H1 (cell line): ENCODE results near the gene EPHA6. TPM values are rescaled to one million over a fixed set of nuclear protein-coding genes. Genes with fewer than 3 reads are reported as not detected.

Source experiments
- GTF2F1 ChIP-seq: IDR thresholded peaks from 2 replicates; pipeline ENCODE4 v1.6.1; 2012; ENCODE audit warnings: low read depth, low read length, improper control_type of control experiment, borderline replicate concordance
- TCF12 ChIP-seq: IDR thresholded peaks from 2 replicates; pipeline ENCODE4 v1.6.1; 2011; ENCODE audit warnings: low read depth, mild to moderate bottlenecking, low read length
- polyA plus RNA-seq, 7 experiments: library from polyadenylated mRNA; depleted of rRNA in 3 of 7; stranded (reverse) in 5 of 7; unstranded in 2 of 7; fragments of >200 nt in 5 of 7; fragments of 200-250 nt in 2 of 7; gene quantifications; 1 replicate in 5 of 7; 2 replicates in 1 of 7; 4 replicates in 1 of 7; pipeline versions ENCODE4 v1.2.1 to v1.2.3, GENCODE V29; 2011 to 2013; ENCODE audit warnings: missing spikeins in 2 of 7, mixed read lengths in 2 of 7
- total RNA-seq: library from RNA; stranded (reverse); fragmentation: NEBNext Ultra II Directional; extraction: Animal tissue kit (Norgen Biotek cat#: 25700); gene quantifications from 2 replicates; pipeline ENCODE4 v1.2.1, GENCODE V29; 2021

EPHA6 gene
- total and polyA plus RNA-seq, 2 of the 8 experiments (the other 6 are each of a cell fraction or from before 2014, with no cell fraction given), result 0.83 to 3.2 TPM

DNA sequence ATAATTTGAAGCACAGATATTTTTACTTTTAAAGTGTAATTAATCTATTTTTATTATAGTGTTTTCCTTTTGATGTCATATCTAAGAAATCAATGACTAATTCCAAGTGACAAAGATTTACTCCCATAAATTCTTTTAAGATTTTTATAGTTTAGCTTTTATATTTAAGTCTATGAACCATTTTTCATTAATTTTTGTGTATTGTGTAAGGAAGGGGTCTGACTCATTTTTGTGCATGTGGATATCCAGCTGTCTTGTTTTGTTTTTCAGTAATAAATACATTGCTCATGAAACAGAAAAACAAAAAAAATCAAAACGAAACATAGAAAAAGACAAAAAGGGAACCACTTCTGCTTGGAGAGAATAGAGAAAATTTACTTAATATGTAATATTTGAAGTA lies 145.1 kb downstream of the EPHA6 start (continued):
- TF ChIP-seq TCF12 (no peak), GTF2F1 (no peak)
